GM12801 (cell line): ENCODE data around the gene TASP1.
A peak's percentile ranks its signal among the peaks of the same experiment; 100 is the strongest.

Experiments
- CTCF ChIP-seq: IDR thresholded peaks from one replicate; pipeline ENCODE4 v1.5.1; 2011; ENCODE audit warnings: control low read depth; ENCODE audit not compliant: insufficient read length; ENCODE audit errors: extremely low read depth

The TASP1 gene

DNA sequence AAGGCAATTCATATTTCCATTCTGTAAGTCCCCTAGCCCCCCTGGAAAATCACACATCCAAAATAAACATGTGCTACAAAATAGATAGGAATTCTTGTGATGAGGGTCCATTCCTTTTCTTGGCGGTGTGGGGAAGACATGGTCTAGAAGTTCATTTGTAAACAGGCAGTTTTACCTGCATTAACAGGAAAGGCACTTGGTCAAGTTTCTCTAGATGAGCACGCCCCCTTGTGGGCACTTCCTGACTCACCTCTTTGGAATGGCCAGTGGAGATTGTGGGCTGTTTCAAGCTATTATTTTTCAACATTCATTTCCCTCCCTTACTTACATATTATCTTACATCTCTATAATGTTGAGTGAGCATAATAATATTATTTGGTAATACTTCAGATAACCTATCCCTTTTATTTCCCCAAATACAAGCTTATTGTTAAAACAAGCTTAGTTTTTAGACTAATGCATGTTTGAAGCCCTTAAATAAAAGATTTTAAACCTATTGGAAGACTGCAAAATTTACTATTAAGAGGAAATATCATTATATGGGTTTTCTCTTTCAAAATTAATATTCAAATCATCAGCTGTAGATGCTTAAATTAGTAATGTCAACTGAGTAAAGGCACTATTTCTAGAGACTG, 92.1 kb downstream of the TASP1 start:
- peak; percentile 50 for TF ChIP-seq CTCF

GRCh38 chr20:13545790-13546189, 92.9 kb downstream of the TASP1 start:
- TF ChIP-seq CTCF, result no peak

GRCh38 chr20:13543783-13544182, 94.9 kb downstream of the TASP1 start:
- TF ChIP-seq CTCF, result no peak

DNA sequence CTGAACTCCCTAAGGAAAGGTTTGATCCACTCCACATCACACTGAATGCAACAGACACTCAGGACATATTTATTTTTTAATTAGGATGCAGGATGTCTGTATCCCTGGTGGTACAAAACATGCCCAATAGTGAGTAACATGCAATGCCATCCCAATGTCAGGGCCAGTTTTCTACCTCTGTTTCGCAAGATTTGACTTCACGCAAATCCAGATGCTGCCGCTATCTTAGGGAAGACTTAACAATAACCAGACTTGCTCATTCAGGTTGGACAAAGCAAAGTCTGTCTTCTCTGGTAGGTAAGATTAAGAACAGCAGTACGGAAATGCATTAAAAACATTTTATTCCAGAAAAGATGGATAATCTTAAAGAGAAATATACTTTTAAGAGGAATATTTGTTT, 103.1 kb downstream of the TASP1 start:
- TF ChIP-seq CTCF, result no peak

GRCh38 chr20:13533946-13534345, 104.8 kb downstream of the TASP1 start:
- TF ChIP-seq CTCF, result no peak

- no peak for TF ChIP-seq CTCF
These were observed 108.6 kb downstream of the TASP1 start for GRCh38 chr20:13530146-13530545.

- no peak for TF ChIP-seq CTCF
These were observed 112.2 kb downstream of the TASP1 start for GRCh38 chr20:13526551-13526950.
